ENCODE data around the gene RIMBP2.

DNA sequence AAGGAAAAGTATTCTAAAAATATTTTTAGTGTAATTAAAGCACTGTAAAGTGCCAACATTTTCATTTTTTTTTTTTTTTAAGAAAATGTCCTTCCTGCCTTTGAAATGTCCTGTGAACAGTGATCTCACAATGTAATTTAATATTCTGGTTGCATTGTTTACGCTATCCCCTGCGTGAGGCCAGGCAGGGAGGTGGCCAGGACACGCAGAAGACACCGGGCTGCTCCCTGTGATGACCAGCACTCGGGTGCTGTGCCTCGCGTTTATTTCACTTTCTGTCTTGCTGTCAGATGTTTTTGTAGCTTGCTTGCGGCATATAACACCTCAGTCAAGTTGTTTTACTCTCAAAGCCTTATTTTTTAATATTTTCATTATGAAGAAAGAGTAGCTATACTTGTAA is 359.9 kb downstream of the RIMBP2 start:
- TF ChIP-seq, protein P1, sequence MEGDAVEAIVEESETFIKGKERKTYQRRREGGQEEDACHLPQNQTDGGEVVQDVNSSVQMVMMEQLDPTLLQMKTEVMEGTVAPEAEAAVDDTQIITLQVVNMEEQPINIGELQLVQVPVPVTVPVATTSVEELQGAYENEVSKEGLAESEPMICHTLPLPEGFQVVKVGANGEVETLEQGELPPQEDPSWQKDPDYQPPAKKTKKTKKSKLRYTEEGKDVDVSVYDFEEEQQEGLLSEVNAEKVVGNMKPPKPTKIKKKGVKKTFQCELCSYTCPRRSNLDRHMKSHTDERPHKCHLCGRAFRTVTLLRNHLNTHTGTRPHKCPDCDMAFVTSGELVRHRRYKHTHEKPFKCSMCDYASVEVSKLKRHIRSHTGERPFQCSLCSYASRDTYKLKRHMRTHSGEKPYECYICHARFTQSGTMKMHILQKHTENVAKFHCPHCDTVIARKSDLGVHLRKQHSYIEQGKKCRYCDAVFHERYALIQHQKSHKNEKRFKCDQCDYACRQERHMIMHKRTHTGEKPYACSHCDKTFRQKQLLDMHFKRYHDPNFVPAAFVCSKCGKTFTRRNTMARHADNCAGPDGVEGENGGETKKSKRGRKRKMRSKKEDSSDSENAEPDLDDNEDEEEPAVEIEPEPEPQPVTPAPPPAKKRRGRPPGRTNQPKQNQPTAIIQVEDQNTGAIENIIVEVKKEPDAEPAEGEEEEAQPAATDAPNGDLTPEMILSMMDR (IDR thresholded peaks at IDR 0.05), result no peak
- TF ChIP-seq EP300 (IDR thresholded peaks at IDR 0.05) (no peak), POLR2AphosphoS5 (IDR thresholded peaks at IDR 0.05) (no peak), POLR2A (IDR thresholded peaks at IDR 0.05; ENCODE audit: low read depth) (no peak)
